ENCODE data around the gene WSCD1.

DNA sequence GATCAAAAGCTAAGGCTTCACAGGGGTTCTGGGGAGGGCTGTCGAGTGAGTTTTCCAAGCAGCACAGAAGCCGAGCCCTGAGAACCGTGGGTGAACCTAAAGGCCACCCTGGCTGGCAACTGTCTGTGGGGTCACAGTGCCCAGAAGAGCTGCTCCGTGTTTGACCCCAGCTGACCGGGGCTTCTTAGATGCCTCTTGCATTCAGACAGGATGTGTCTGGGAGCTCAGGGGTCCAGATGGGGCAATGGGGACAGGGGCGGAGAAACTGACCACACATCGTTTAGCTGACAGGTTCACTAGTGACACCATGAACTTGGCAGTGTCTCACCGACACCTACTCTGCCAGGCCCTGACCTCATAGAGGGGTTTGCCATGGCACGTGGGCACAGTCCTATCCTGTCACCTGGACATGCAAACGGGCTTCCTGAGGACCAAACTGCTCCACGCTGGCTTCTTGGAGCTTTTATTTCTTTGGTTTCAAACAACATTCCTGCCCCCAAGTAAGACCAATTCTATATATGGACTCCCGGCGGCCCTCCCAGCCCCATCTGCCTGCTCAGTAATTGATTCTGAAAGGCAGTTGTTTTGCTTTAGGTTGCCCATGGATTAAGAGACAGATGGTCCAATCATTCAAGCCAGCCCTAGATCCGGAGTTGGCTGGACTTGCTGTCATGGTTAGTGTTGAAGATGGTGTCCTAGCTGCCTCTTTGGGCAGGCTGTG lies 22.2 kb downstream of the WSCD1 start:
- TF ChIP-seq, protein P1, sequence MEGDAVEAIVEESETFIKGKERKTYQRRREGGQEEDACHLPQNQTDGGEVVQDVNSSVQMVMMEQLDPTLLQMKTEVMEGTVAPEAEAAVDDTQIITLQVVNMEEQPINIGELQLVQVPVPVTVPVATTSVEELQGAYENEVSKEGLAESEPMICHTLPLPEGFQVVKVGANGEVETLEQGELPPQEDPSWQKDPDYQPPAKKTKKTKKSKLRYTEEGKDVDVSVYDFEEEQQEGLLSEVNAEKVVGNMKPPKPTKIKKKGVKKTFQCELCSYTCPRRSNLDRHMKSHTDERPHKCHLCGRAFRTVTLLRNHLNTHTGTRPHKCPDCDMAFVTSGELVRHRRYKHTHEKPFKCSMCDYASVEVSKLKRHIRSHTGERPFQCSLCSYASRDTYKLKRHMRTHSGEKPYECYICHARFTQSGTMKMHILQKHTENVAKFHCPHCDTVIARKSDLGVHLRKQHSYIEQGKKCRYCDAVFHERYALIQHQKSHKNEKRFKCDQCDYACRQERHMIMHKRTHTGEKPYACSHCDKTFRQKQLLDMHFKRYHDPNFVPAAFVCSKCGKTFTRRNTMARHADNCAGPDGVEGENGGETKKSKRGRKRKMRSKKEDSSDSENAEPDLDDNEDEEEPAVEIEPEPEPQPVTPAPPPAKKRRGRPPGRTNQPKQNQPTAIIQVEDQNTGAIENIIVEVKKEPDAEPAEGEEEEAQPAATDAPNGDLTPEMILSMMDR (IDR thresholded peaks at IDR 0.05), result no peak
- TF ChIP-seq POLR2A (IDR thresholded peaks at IDR 0.05), result no peak
- TF ChIP-seq POLR2AphosphoS5 (IDR thresholded peaks at IDR 0.05), result no peak
- TF ChIP-seq EP300 (IDR thresholded peaks at IDR 0.05), result no peak

All from upper lobe of left lung (tissue), 4 donors.